Lower lobe of right lung (tissue), 2 donors: ENCODE results near the gene PCDH9. TPM values are rescaled to one million over a fixed set of nuclear protein-coding genes. Genes with fewer than 3 reads are reported as not detected.

ENCODE experiments used
- ATAC-seq, 2 donors: fragments of 200-7000 bp; cut with Tn5 transposase; one replicate each; pipeline ENCODE4 v1.9.1; 2020 to 2022; ENCODE audit warnings: mild to moderate bottlenecking in 2 of 2, moderate library complexity in 2 of 2
- DNase-seq: peaks from one replicate; pipeline ENCODE4 v3.0.0-alpha.2; 2020
- H3K27ac ChIP-seq: fragments of 200-600 bp; one replicate; pipeline ENCODE4 v1.8.0; 2022
- H3K27me3 ChIP-seq: fragments of 200-600 bp; one replicate; pipeline ENCODE4 v1.8.0; 2022; ENCODE audit warnings: low read depth
- H3K36me3 ChIP-seq: fragments of 200-600 bp; one replicate; pipeline ENCODE4 v1.8.0; 2022; ENCODE audit warnings: mild to moderate bottlenecking
- H3K4me1 ChIP-seq: fragments of 200-600 bp; one replicate; pipeline ENCODE4 v1.8.0; 2022
- H3K4me3 ChIP-seq: fragments of 200-600 bp; one replicate; pipeline ENCODE4 v1.8.0; 2022; ENCODE audit warnings: mild to moderate bottlenecking
- H3K9me3 ChIP-seq: fragments of 200-600 bp; one replicate; pipeline ENCODE4 v1.8.0; 2022
- CTCF ChIP-seq: fragments of 200-600 bp; IDR thresholded peaks from one replicate; pipeline ENCODE4 v1.8.0; 2022; ENCODE audit warnings: antibody characterized with exemption, mild to moderate bottlenecking
- intact Hi-C: fragments of 100-400 bp; cut with DNase I; formaldehyde crosslinking; loops from one replicate; pipeline ENCODE4 v1.11.0; 2022
- total RNA-seq: library from RNA; stranded (reverse); fragmentation: NEBNext Ultra II Directional; extraction: Animal tissue kit (Norgen Biotek cat#: 25700); gene quantifications from one replicate; pipeline ENCODE4 v1.2.1, GENCODE V29; 2021
- donor health status: DM: no; HTN: yes; CAD: no; lungs with severe emphysema.

Gene PCDH9
- total RNA-seq, 1 donor from 2014 or later: 8.9 TPM

GRCh38 chr13:66922444-66922843 is 307.7 kb downstream of the PCDH9 start:
- Histone ChIP-seq H3K27me3 (no peaks in the 10 kb centered on the region), H3K36me3 (no peaks in the 10 kb centered on the region), H3K4me1 (no peaks in the 10 kb centered on the region), H3K27ac (no peak overlapping the region), H3K4me3 (no peak overlapping the region), H3K9me3 (no peaks in the 10 kb centered on the region)
- DNase-seq: no peak
- no peak for TF ChIP-seq CTCF
- no peak for ATAC-seq
- intact Hi-C loops: no loop called here

DNA sequence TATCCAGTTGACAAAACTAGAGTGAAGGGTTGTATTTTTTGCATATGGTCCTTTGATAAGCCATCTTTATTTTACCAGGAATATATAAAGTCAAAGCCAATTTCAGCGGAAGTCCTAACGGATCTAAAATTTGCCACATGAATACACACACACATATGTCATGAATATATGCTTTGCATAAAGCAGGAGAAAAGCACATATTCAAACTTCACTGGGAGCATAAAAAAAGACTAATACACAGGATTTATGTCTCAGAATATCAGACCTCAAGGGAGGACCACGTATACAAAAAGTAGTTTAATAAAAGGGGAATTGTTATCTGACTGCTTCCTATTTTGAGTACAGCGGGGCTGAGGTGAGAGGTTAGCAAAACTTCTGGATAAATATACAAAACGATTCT is 308.7 kb downstream of the PCDH9 start:
- Histone ChIP-seq H3K36me3 (no peaks in the 10 kb centered on the region), H3K4me1 (no peaks in the 10 kb centered on the region), H3K27me3 (no peaks in the 10 kb centered on the region), H3K9me3 (no peaks in the 10 kb centered on the region), H3K4me3 (no peak overlapping the region), H3K27ac (no peak overlapping the region)
- TF ChIP-seq CTCF: no peak
- DNase-seq (no peak), ATAC-seq (no peak)
- intact Hi-C loops: no loop called here

- H3K9me3 ChIP-seq: no peaks in the 10 kb centered on the region
- no peak for TF ChIP-seq CTCF
- H3K4me3 ChIP-seq: no peak overlapping the region
- DNase-seq (no peak), ATAC-seq (no peak)
- no peak overlapping the region for H3K27ac ChIP-seq
- no peaks in the 10 kb centered on the region for H3K27me3 ChIP-seq
- no peaks in the 10 kb centered on the region for H3K36me3 ChIP-seq
- intact Hi-C loops: no loop called here
- no peaks in the 10 kb centered on the region for H3K4me1 ChIP-seq
Observed at GRCh38 chr13:66915596-66916185, 314.4 kb downstream of the PCDH9 start.

- DNase-seq (no peak), ATAC-seq (no peak)
- no peak for TF ChIP-seq CTCF
- no peaks in the 10 kb centered on the region for H3K27me3 ChIP-seq
- intact Hi-C loops: no loop called here
- no peaks in the 10 kb centered on the region for H3K36me3 ChIP-seq
- H3K9me3 ChIP-seq: no peaks in the 10 kb centered on the region
- H3K4me1 ChIP-seq: no peaks in the 10 kb centered on the region
- H3K4me3 ChIP-seq: no peak overlapping the region
- H3K27ac ChIP-seq: no peak overlapping the region
Observed at GRCh38 chr13:66914155-66914554, 316.0 kb downstream of the PCDH9 start.

DNA sequence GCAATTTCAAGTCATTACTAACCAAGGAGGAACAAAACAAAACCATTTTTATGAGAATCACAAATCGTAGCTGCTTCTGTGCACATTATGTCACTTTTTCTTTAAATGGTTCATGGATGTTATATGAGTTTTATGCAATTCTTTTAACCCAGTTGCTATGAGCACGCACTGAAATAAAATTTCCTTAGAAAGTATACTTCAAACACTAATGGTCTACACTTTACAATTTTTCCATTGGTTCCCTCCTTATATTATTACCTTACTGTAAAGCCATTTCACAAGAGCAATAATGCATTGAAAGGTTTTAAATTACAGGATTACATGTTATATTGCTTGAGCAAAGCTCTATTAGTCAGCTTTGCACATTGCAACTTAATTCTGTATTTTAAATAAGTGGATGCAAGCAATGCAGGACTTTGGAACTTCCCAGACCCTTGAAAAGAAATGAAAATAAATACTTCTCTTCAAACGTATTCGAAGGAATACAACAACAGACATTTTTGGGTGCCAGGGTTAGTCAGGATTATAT is 318.7 kb downstream of the PCDH9 start:
- Histone ChIP-seq H3K4me3 (no peak overlapping the region), H3K9me3 (no peaks in the 10 kb centered on the region), H3K4me1 (no peaks in the 10 kb centered on the region), H3K27ac (no peak overlapping the region), H3K27me3 (no peaks in the 10 kb centered on the region), H3K36me3 (no peaks in the 10 kb centered on the region)
- DNase-seq: no peak
- no peak for ATAC-seq
- TF ChIP-seq CTCF: no peak
- intact Hi-C loops: no loop called here
